ENCODE results near the gene GNAL.

Gene GNAL

GRCh38 chr18:11724781-11725180 lies 35.7 kb downstream of the GNAL start:
- no peak for DNase-seq (ENCODE audit: low read depth)

GRCh38 chr18:11726556-11726955 lies 37.5 kb downstream of the GNAL start:
- peak; percentile 27 for DNase-seq (ENCODE audit: low read depth)

GRCh38 chr18:11728249-11728648 lies 39.2 kb downstream of the GNAL start:
- DNase-seq (ENCODE audit: low read depth), result peak; percentile 13

GRCh38 chr18:11729556-11729955 lies 40.5 kb downstream of the GNAL start:
- no peak for DNase-seq (ENCODE audit: low read depth)

GRCh38 chr18:11733031-11733430 lies 44.0 kb downstream of the GNAL start:
- DNase-seq (ENCODE audit: low read depth), result peak; percentile 39

- DNase-seq (ENCODE audit: low read depth), result peak; percentile 71
Observed at GRCh38 chr18:11736656-11737055, 47.6 kb downstream of the GNAL start.

- no peak for DNase-seq (ENCODE audit: low read depth)
Observed at GRCh38 chr18:11739893-11740292, 50.8 kb downstream of the GNAL start.

- DNase-seq (ENCODE audit: low read depth), result no peak
Observed at GRCh38 chr18:11740461-11740860, 51.4 kb downstream of the GNAL start.

GRCh38 chr18:11741505-11742145 lies 52.6 kb downstream of the GNAL start:
- peak; percentile 1 for DNase-seq (ENCODE audit: low read depth)

GRCh38 chr18:11745521-11745920 lies 56.5 kb downstream of the GNAL start:
- no peak for DNase-seq (ENCODE audit: low read depth)

GRCh38 chr18:11747286-11747685 lies 58.2 kb downstream of the GNAL start:
- no peak for DNase-seq (ENCODE audit: low read depth)

- no peak for DNase-seq (ENCODE audit: low read depth)
Observed at GRCh38 chr18:11747731-11748130, 58.7 kb downstream of the GNAL start.

- DNase-seq (ENCODE audit: low read depth), result no peak
Observed at GRCh38 chr18:11749305-11749704, 60.2 kb downstream of the GNAL start.

GRCh38 chr18:11750171-11750570 lies 61.1 kb downstream of the GNAL start:
- DNase-seq (ENCODE audit: low read depth), result no peak

- DNase-seq (ENCODE audit: low read depth), result no peak
Observed at GRCh38 chr18:11750581-11751310, 61.7 kb downstream of the GNAL start.

- no peak for DNase-seq (ENCODE audit: low read depth)
Observed at GRCh38 chr18:11751341-11752115, 62.5 kb downstream of the GNAL start.

- DNase-seq (ENCODE audit: low read depth), result no peak
Observed at GRCh38 chr18:11752116-11752911, 63.2 kb downstream of the GNAL start.

- DNase-seq (ENCODE audit: low read depth), result no peak
Observed at GRCh38 chr18:11754979-11755378, 65.9 kb downstream of the GNAL start.

GRCh38 chr18:11757084-11757590 lies 68.1 kb downstream of the GNAL start:
- DNase-seq (ENCODE audit: low read depth), result no peak

GRCh38 chr18:11759456-11759855 lies 70.4 kb downstream of the GNAL start:
- no peak for DNase-seq (ENCODE audit: low read depth)

- no peak for DNase-seq (ENCODE audit: low read depth)
Observed at GRCh38 chr18:11760498-11761167, 71.6 kb downstream of the GNAL start.
